ENCODE measurements around the gene BLM. TPM values are rescaled to one million over a fixed set of nuclear protein-coding genes. Genes with fewer than 3 reads are reported as not detected.
A peak's percentile ranks its signal among the peaks of the same experiment; 100 is the strongest.
"Not testable (repeated sequence)": the region's sequence is repeated elsewhere in the genome, so short reads cannot be mapped to it uniquely, and the experiment has no call there.

Gene BLM
- total RNA-seq = 5.8 TPM

GRCh38 chr15:90716976-90717821 is at the start of gene BLM:
BLM (plus strand) TSS chr15:90717346; CDS start chr15:90747393, 30,047 bp downstream.
- Histone ChIP-seq H3K27me3 (ENCODE audit: insufficient read depth, low read length) (no peaks in the 10 kb centered on the region), H3K4me3 (ENCODE audit: low read length) (peak within 1 kb of the TSS; percentile 84), H3K9me3 (ENCODE audit: low read depth, low read length) (no peaks in the 10 kb centered on the region), H3K4me1 (ENCODE audit: insufficient read depth, low read length) (peaks cover 18% of the 10 kb centered on the region)

GRCh38 chr15:90667755-90668345 is 49.3 kb upstream of the BLM start:
- H3K4me3 ChIP-seq (ENCODE audit: low read length); H3K27me3 ChIP-seq (ENCODE audit: insufficient read depth, low read length); H3K9me3 ChIP-seq (ENCODE audit: low read depth, low read length): not testable (repeated sequence)
- H3K4me1 ChIP-seq (ENCODE audit: insufficient read depth, low read length) = peaks cover 23% of the 10 kb centered on the region

GRCh38 chr15:90670631-90671030 is 46.5 kb upstream of the BLM start:
- not testable (repeated sequence) for H3K27me3 ChIP-seq (ENCODE audit: insufficient read depth, low read length); H3K9me3 ChIP-seq (ENCODE audit: low read depth, low read length); H3K4me3 ChIP-seq (ENCODE audit: low read length)
- H3K4me1 ChIP-seq (ENCODE audit: insufficient read depth, low read length) = peaks cover 11% of the 10 kb centered on the region

- H3K27me3 ChIP-seq (ENCODE audit: insufficient read depth, low read length) = no peaks in the 10 kb centered on the region
- H3K4me3 ChIP-seq (ENCODE audit: low read length) = no peak overlapping the region
- peaks cover 5% of the 10 kb centered on the region for H3K4me1 ChIP-seq (ENCODE audit: insufficient read depth, low read length)
- no peaks in the 10 kb centered on the region for H3K9me3 ChIP-seq (ENCODE audit: low read depth, low read length)
These were observed 45.9 kb upstream of the BLM start for GRCh38 chr15:90671216-90671615.

- not testable (repeated sequence) for H3K27me3 ChIP-seq (ENCODE audit: insufficient read depth, low read length); H3K9me3 ChIP-seq (ENCODE audit: low read depth, low read length); H3K4me3 ChIP-seq (ENCODE audit: low read length); H3K4me1 ChIP-seq (ENCODE audit: insufficient read depth, low read length)
These were observed 43.8 kb upstream of the BLM start for GRCh38 chr15:90673357-90673756.

- H3K27me3 ChIP-seq (ENCODE audit: insufficient read depth, low read length) = no peaks in the 10 kb centered on the region
- H3K4me3 ChIP-seq (ENCODE audit: low read length) = no peak overlapping the region
- no peaks in the 10 kb centered on the region for H3K9me3 ChIP-seq (ENCODE audit: low read depth, low read length)
- H3K4me1 ChIP-seq (ENCODE audit: insufficient read depth, low read length) = peaks cover 11% of the 10 kb centered on the region
These were observed 42.7 kb upstream of the BLM start for GRCh38 chr15:90674476-90674875.

GRCh38 chr15:90675464-90675863 is 41.7 kb upstream of the BLM start:
- no peaks in the 10 kb centered on the region for H3K27me3 ChIP-seq (ENCODE audit: insufficient read depth, low read length)
- no peaks in the 10 kb centered on the region for H3K9me3 ChIP-seq (ENCODE audit: low read depth, low read length)
- no peak overlapping the region for H3K4me3 ChIP-seq (ENCODE audit: low read length)
- H3K4me1 ChIP-seq (ENCODE audit: insufficient read depth, low read length) = peaks cover 11% of the 10 kb centered on the region

GRCh38 chr15:90677807-90678790 is 39.0 kb upstream of the BLM start:
- no peaks in the 10 kb centered on the region for H3K9me3 ChIP-seq (ENCODE audit: low read depth, low read length)
- H3K4me3 ChIP-seq (ENCODE audit: low read length) = no peak overlapping the region
- no peaks in the 10 kb centered on the region for H3K27me3 ChIP-seq (ENCODE audit: insufficient read depth, low read length)
- H3K4me1 ChIP-seq (ENCODE audit: insufficient read depth, low read length) = peaks cover 11% of the 10 kb centered on the region

- Histone ChIP-seq H3K9me3 (ENCODE audit: low read depth, low read length) (no peaks in the 10 kb centered on the region), H3K4me3 (ENCODE audit: low read length) (no peak overlapping the region), H3K4me1 (ENCODE audit: insufficient read depth, low read length) (peaks cover 11% of the 10 kb centered on the region), H3K27me3 (ENCODE audit: insufficient read depth, low read length) (no peaks in the 10 kb centered on the region)
These were observed 37.2 kb upstream of the BLM start for GRCh38 chr15:90679959-90680358.

- H3K4me3 ChIP-seq (ENCODE audit: low read length) = no peak overlapping the region
- no peaks in the 10 kb centered on the region for H3K9me3 ChIP-seq (ENCODE audit: low read depth, low read length)
- no peaks in the 10 kb centered on the region for H3K27me3 ChIP-seq (ENCODE audit: insufficient read depth, low read length)
- H3K4me1 ChIP-seq (ENCODE audit: insufficient read depth, low read length) = peaks cover 15% of the 10 kb centered on the region
These were observed 36.7 kb upstream of the BLM start for GRCh38 chr15:90680371-90680935.

GRCh38 chr15:90681056-90681455 is 36.1 kb upstream of the BLM start:
- no peaks in the 10 kb centered on the region for H3K27me3 ChIP-seq (ENCODE audit: insufficient read depth, low read length)
- no peak overlapping the region for H3K4me3 ChIP-seq (ENCODE audit: low read length)
- no peaks in the 10 kb centered on the region for H3K9me3 ChIP-seq (ENCODE audit: low read depth, low read length)
- peaks cover 21% of the 10 kb centered on the region for H3K4me1 ChIP-seq (ENCODE audit: insufficient read depth, low read length)

GRCh38 chr15:90681480-90681879 is 35.7 kb upstream of the BLM start:
- Histone ChIP-seq H3K4me1 (ENCODE audit: insufficient read depth, low read length) (peaks cover 25% of the 10 kb centered on the region), H3K9me3 (ENCODE audit: low read depth, low read length) (no peaks in the 10 kb centered on the region), H3K27me3 (ENCODE audit: insufficient read depth, low read length) (no peaks in the 10 kb centered on the region), H3K4me3 (ENCODE audit: low read length) (no peak overlapping the region)

- Histone ChIP-seq H3K27me3 (ENCODE audit: insufficient read depth, low read length) (no peaks in the 10 kb centered on the region), H3K9me3 (ENCODE audit: low read depth, low read length) (no peaks in the 10 kb centered on the region), H3K4me3 (ENCODE audit: low read length) (no peak overlapping the region), H3K4me1 (ENCODE audit: insufficient read depth, low read length) (peaks cover 24% of the 10 kb centered on the region)
These were observed 33.8 kb upstream of the BLM start for GRCh38 chr15:90683371-90683770.

- peaks cover 21% of the 10 kb centered on the region for H3K4me1 ChIP-seq (ENCODE audit: insufficient read depth, low read length)
- no peak overlapping the region for H3K4me3 ChIP-seq (ENCODE audit: low read length)
- no peaks in the 10 kb centered on the region for H3K27me3 ChIP-seq (ENCODE audit: insufficient read depth, low read length)
- H3K9me3 ChIP-seq (ENCODE audit: low read depth, low read length) = no peaks in the 10 kb centered on the region
These were observed 33.3 kb upstream of the BLM start for GRCh38 chr15:90683876-90684275.

GRCh38 chr15:90684281-90684680 is 32.9 kb upstream of the BLM start:
- no peaks in the 10 kb centered on the region for H3K27me3 ChIP-seq (ENCODE audit: insufficient read depth, low read length)
- H3K4me3 ChIP-seq (ENCODE audit: low read length) = no peak overlapping the region

More at GRCh38 chr15:90684281-90684680, 32.9 kb upstream of the BLM start:
- Histone ChIP-seq H3K9me3 (ENCODE audit: low read depth, low read length) (no peaks in the 10 kb centered on the region), H3K4me1 (ENCODE audit: insufficient read depth, low read length) (peaks cover 21% of the 10 kb centered on the region)
